Left ventricle myocardium superior (tissue), 1 donor: ENCODE measurements around the gene PCARE. TPM values are rescaled to one million over a fixed set of nuclear protein-coding genes. Genes with fewer than 3 reads are reported as not detected.
"Not testable (repeated sequence)": the region's sequence is repeated elsewhere in the genome, so short reads cannot be mapped to it uniquely, and the experiment has no call there.

ENCODE experiments used
- ATAC-seq: fragments of 200-7000 bp; cut with Tn5 transposase; one replicate; pipeline ENCODE4 v1.9.1; 2020; ENCODE audit warnings: mild to moderate bottlenecking, moderate library complexity
- DNase-seq: peaks from one replicate; pipeline ENCODE4 v3.0.0-alpha.2; 2020
- intact Hi-C: fragments of 100-400 bp; cut with micrococcal nuclease; formaldehyde crosslinking; loops from one replicate; pipeline ENCODE4 v1.11.0; 2022
- total RNA-seq: library from RNA; stranded (reverse); fragmentation: NEBNext Ultra II Directional; extraction: Animal tissue kit (Norgen Biotek cat#: 25700); gene quantifications from one replicate; pipeline ENCODE4 v1.2.1, GENCODE V29; 2021
- donor health status: DM: no; HTN: yes; CAD: no; lungs with severe emphysema.

Gene PCARE
- total RNA-seq, 1 donor from 2014 or later: 0.84 TPM

GRCh38 chr2:29104688-29105087 is 30.4 kb upstream of the PCARE start:
- intact Hi-C loops: no loop called here
- ATAC-seq (no peak), DNase-seq (no peak)

GRCh38 chr2:29100564-29100963 is 26.2 kb upstream of the PCARE start:
- DNase-seq (no peak), ATAC-seq (no peak)
- intact Hi-C loops: no loop called here

- DNase-seq: no peak
- intact Hi-C loops: no loop called here
- no peak for ATAC-seq
Measured at GRCh38 chr2:29097569-29097968, 23.2 kb upstream of the PCARE start.

GRCh38 chr2:29096969-29097368 is 22.6 kb upstream of the PCARE start:
- no peak for DNase-seq
- intact Hi-C loops: no loop called here
- ATAC-seq: no peak

- DNase-seq, ATAC-seq, intact Hi-C loops: not testable (repeated sequence)
Measured at GRCh38 chr2:29090311-29090710, 16.0 kb upstream of the PCARE start.

GRCh38 chr2:29084554-29084953 is 10.2 kb upstream of the PCARE start:
- no peak for DNase-seq
- ATAC-seq: no peak
- intact Hi-C loops: no loop called here

- ATAC-seq (no peak), DNase-seq (no peak)
- intact Hi-C loops: no loop called here
Measured at GRCh38 chr2:29082804-29083495, 8.6 kb upstream of the PCARE start.

GRCh38 chr2:29080886-29081743 is 6.8 kb upstream of the PCARE start:
- DNase-seq (no peak), ATAC-seq (no peak)
- intact Hi-C loops: no loop called here

GRCh38 chr2:29079887-29080286 is 5.6 kb upstream of the PCARE start:
- no peak for ATAC-seq
- intact Hi-C loops: no loop called here

GRCh38 chr2:29075894-29076705 is 1.8 kb upstream of the PCARE start:
- DNase-seq (no peak), ATAC-seq (peak; percentile 17)
- intact Hi-C loops: no loop called here

More at GRCh38 chr2:29079887-29080286, 5.6 kb upstream of the PCARE start:
- no peak for DNase-seq

- intact Hi-C loops: no loop called here
- ATAC-seq (peak; percentile 32), DNase-seq (no peak)
Measured at GRCh38 chr2:29073933-29074332, 390 bp downstream of the PCARE start.

- DNase-seq: no peak
- intact Hi-C loops: no loop called here
- ATAC-seq: no peak
Measured at GRCh38 chr2:29072971-29073725, 1.2 kb downstream of the PCARE start.

- DNase-seq (no peak), ATAC-seq (no peak)
- intact Hi-C loops: no loop called here
Measured at GRCh38 chr2:29072251-29072650, 2.1 kb downstream of the PCARE start.

- no peak for DNase-seq
- no peak for ATAC-seq
- intact Hi-C loops: no loop called here
Measured at GRCh38 chr2:29071032-29071975, 3.0 kb downstream of the PCARE start.

GRCh38 chr2:29070526-29070925 is 3.8 kb downstream of the PCARE start:
- intact Hi-C loops: no loop called here
- no peak for ATAC-seq
- DNase-seq: peak; percentile 28

- intact Hi-C loops: no loop called here
- DNase-seq (no peak), ATAC-seq (no peak)
Measured at GRCh38 chr2:29068513-29068912, 5.8 kb downstream of the PCARE start.

- DNase-seq (no peak), ATAC-seq (no peak)
- intact Hi-C loops: no loop called here
Measured at GRCh38 chr2:29066997-29067605, 7.2 kb downstream of the PCARE start.
